ENCODE measurements around the gene PAK1. TPM values are rescaled to one million over a fixed set of nuclear protein-coding genes. Genes with fewer than 3 reads are reported as not detected.

The PAK1 gene
- total RNA-seq, 1 experiment from 2014 or later: 88.2 TPM

Other genes starting within 250 kb of the PAK1 start
- not detected in 2 replicates for gene GDPD4, start 172.4 kb downstream of the PAK1 start, total RNA-seq (2014; rRNA removed)
- 3.5 and 3.7 TPM in 2 replicates for gene AQP11, start 115.9 kb upstream of the PAK1 start, total RNA-seq (2014; rRNA removed)
- gene CLNS1A, start 163.7 kb upstream of the PAK1 start, total RNA-seq (2014; rRNA removed): 131 and 168 TPM in 2 replicates